ENCODE data around the gene MEF2A. TPM values are rescaled to one million over a fixed set of nuclear protein-coding genes. Genes with fewer than 3 reads are reported as not detected.

The MEF2A gene
- total RNA-seq, 3 donors from 2014 or later: 41.6 to 77.6 (median 63.4) TPM

DNA sequence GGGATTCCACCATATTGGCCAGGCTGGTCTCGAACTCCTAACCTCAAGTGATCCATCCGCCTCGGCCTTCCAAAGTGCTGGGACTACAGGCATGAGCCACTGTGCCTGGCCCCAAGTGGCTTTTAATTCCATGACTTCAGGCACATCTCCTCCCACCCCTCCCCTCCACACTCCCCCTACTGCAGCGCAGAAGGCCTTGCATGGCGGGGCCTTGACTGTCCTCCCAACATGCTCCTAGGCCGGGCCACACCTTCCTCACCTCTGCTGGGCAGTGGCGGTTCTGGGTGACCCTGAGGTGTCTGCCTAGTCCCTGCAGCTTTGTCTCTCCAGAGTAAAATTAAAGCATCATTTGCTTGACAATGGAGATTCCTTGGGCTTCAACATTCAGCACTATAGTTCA lies 160.5 kb downstream of the MEF2A start:
- no peak for DNase-seq (ENCODE audit: low spot score in 2 of 2)
- H3K27me3 ChIP-seq: no peaks in the 10 kb centered on the region
- no peaks in the 10 kb centered on the region for H3K36me3 ChIP-seq
- intact Hi-C loops (cut with DNase I; ENCODE audit: low total_unique reads): loop anchor here (10.0 kb wide), 1 partner anchor 432 kb away; no protein-coding TSS in a partner anchor
- H3K4me3 ChIP-seq: no peak overlapping the region
- no peaks in the 10 kb centered on the region for H3K4me1 ChIP-seq
- no peak overlapping the region for H3K27ac ChIP-seq
- no peaks in the 10 kb centered on the region for H3K9me3 ChIP-seq
- TF ChIP-seq POLR2AphosphoS5 (IDR thresholded peaks at IDR 0.05): no peak
- TF ChIP-seq POLR2A (IDR thresholded peaks at IDR 0.05): no peak
- TF ChIP-seq, protein P1, sequence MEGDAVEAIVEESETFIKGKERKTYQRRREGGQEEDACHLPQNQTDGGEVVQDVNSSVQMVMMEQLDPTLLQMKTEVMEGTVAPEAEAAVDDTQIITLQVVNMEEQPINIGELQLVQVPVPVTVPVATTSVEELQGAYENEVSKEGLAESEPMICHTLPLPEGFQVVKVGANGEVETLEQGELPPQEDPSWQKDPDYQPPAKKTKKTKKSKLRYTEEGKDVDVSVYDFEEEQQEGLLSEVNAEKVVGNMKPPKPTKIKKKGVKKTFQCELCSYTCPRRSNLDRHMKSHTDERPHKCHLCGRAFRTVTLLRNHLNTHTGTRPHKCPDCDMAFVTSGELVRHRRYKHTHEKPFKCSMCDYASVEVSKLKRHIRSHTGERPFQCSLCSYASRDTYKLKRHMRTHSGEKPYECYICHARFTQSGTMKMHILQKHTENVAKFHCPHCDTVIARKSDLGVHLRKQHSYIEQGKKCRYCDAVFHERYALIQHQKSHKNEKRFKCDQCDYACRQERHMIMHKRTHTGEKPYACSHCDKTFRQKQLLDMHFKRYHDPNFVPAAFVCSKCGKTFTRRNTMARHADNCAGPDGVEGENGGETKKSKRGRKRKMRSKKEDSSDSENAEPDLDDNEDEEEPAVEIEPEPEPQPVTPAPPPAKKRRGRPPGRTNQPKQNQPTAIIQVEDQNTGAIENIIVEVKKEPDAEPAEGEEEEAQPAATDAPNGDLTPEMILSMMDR (IDR thresholded peaks at IDR 0.05): no peak

DNA sequence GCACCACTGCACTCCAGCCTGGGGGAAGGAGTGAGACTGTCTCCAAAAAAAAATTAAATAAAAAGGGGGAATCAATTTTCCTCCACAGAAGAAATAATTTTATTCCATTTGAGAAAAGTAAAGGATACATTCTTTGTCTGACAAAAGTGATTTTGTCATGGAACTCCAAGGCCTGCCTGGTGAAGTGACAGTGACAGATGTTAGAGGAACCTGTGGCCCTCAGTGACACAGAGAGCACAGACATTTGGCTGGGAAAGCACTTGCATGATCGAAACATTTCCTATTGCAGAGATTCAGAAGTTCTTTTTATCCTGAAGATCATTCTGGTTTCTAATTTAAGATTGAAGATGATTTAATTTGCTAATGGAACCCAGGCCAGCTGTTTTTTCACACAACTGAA lies 161.5 kb downstream of the MEF2A start:
- H3K27ac ChIP-seq: no peak overlapping the region
- no peaks in the 10 kb centered on the region for H3K27me3 ChIP-seq
- H3K9me3 ChIP-seq: no peaks in the 10 kb centered on the region
- H3K4me1 ChIP-seq: no peaks in the 10 kb centered on the region
- H3K4me3 ChIP-seq: no peak overlapping the region
- no peak for DNase-seq (ENCODE audit: low spot score in 2 of 2)
- TF ChIP-seq POLR2AphosphoS5 (IDR thresholded peaks at IDR 0.05) (no peak), POLR2A (IDR thresholded peaks at IDR 0.05) (no peak)
- TF ChIP-seq, protein P1 (IDR thresholded peaks at IDR 0.05): no peak
- intact Hi-C loops (cut with DNase I; ENCODE audit: low total_unique reads): loop anchor here (10.0 kb wide), 1 partner anchor 433 kb away; no protein-coding TSS in a partner anchor
- no peaks in the 10 kb centered on the region for H3K36me3 ChIP-seq

DNA sequence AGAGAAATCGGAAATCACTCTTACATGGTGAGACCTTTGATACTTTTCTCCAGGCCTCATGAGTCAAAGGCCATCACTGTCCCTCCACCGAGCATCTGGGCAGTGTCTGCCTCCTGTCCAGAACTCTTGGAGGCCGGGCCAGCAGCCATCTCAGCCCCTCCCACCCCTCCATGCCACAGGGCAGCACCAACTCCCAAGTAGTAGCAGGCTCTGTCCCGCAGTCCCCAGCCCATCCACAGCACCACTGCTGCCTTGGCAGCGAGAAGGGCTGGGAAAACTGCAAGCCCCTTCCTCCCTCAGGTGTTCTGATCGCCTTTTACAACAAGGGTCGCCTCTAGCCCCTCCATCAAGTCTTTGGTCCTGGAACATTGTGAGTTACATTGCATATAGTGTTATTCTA lies 161.9 kb downstream of the MEF2A start:
- H3K27ac ChIP-seq: no peak overlapping the region
- no peaks in the 10 kb centered on the region for H3K4me1 ChIP-seq
- DNase-seq (ENCODE audit: low spot score in 2 of 2): no peak
- no peak overlapping the region for H3K4me3 ChIP-seq
- no peaks in the 10 kb centered on the region for H3K36me3 ChIP-seq
- no peaks in the 10 kb centered on the region for H3K9me3 ChIP-seq
- TF ChIP-seq POLR2A (IDR thresholded peaks at IDR 0.05) (no peak), POLR2AphosphoS5 (IDR thresholded peaks at IDR 0.05) (no peak)
- TF ChIP-seq, protein P1 (IDR thresholded peaks at IDR 0.05): no peak
- no peaks in the 10 kb centered on the region for H3K27me3 ChIP-seq
- intact Hi-C loops (cut with DNase I; ENCODE audit: low total_unique reads): loop anchor here (10.0 kb wide), 1 partner anchor 433 kb away; no protein-coding TSS in a partner anchor

DNA sequence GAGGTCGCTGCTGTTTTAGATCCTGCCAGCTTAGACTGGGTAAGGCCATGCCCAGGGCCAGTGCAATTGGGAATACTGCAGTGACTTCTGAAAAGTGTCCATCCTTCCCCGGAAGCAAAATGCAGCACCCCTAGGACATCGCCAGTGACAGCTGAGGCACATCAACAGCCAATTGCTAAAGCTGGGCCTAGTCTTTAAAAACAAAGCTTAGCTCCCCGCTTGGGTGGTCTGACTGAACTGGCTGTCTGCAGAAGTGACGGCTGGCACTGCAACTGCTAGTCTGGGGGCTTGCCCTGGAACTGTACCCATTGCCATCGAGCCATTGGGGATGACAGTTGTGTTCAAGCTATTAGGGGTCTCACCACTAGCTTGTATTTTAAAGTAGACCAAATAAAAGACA lies 163.1 kb downstream of the MEF2A start:
- H3K4me1 ChIP-seq: peaks cover 0 to 5% of the 10 kb centered on the region in 2 donors
- no peaks in the 10 kb centered on the region for H3K36me3 ChIP-seq
- no peak for DNase-seq (ENCODE audit: low spot score in 2 of 2)
- TF ChIP-seq POLR2A (IDR thresholded peaks at IDR 0.05) (no peak), POLR2AphosphoS5 (IDR thresholded peaks at IDR 0.05) (no peak)
- TF ChIP-seq, protein P1 (IDR thresholded peaks at IDR 0.05): no peak
- no peaks in the 10 kb centered on the region for H3K27me3 ChIP-seq
- no peaks in the 10 kb centered on the region for H3K9me3 ChIP-seq
- H3K27ac ChIP-seq: no peak overlapping the region
- intact Hi-C loops (cut with DNase I; ENCODE audit: low total_unique reads): loop anchor here (10.0 kb wide), 1 partner anchor 434 kb away; no protein-coding TSS in a partner anchor
- no peak overlapping the region for H3K4me3 ChIP-seq

DNA sequence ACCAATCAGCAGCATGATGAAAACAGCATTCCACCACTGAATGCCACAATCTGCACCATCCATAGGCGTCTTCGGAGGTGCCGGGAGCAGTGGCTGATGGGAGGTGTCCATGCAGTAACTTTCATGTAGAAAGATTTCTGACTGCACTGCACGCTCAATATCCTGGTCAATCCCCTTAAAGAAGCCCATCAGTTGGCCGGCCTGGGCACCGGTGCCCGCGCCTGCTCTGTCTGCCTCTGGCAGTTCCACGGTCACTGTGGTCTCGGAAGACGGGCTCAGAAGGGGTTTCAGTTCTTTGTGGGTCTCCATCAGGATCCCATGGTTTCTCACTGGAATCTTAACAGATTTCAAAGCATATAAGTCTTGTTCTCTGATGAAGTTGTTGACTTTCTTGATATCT lies 163.5 kb downstream of the MEF2A start:
- no peaks in the 10 kb centered on the region for H3K27me3 ChIP-seq
- H3K4me3 ChIP-seq: no peak overlapping the region
- intact Hi-C loops (cut with DNase I; ENCODE audit: low total_unique reads): loop anchor here (10.0 kb wide), 1 partner anchor 435 kb away; no protein-coding TSS in a partner anchor
- no peaks in the 10 kb centered on the region for H3K36me3 ChIP-seq
- peak overlapping the region in 1 of 2 donors; percentile 15 for H3K27ac ChIP-seq
- TF ChIP-seq POLR2A (IDR thresholded peaks at IDR 0.05) (no peak), POLR2AphosphoS5 (IDR thresholded peaks at IDR 0.05) (no peak)
- TF ChIP-seq, protein P1 (IDR thresholded peaks at IDR 0.05): no peak
- H3K4me1 ChIP-seq: peaks cover 0 to 5% of the 10 kb centered on the region in 2 donors
- DNase-seq (ENCODE audit: low spot score in 2 of 2): no peak
- no peaks in the 10 kb centered on the region for H3K9me3 ChIP-seq

Measured in breast epithelium (tissue), 4 donors.